NCI-H128 (cell line): Measurements from ENCODE around the gene ITFG1.
A peak's percentile ranks its signal among the peaks of the same experiment; 100 is the strongest.

Experiments used
- DNase-seq: peaks from one replicate; lab custom pipeline; 2025; ENCODE audit not compliant: unreplicated experiment; lab: John Stamatoyannopoulos, UW

Gene ITFG1

GRCh38 chr16:47460711-47461597 is at the start of gene ITFG1, which contains the start of gene PHKB:
TSS of gene ITFG1 (minus strand) at chr16:47461063. CDS start at chr16:47461045, 18 bp downstream.
TSS of gene PHKB (plus strand) at chr16:47461331. CDS start at chr16:47461351, 20 bp downstream.
- DNase-seq: peak; percentile 61

- no peak for DNase-seq
These were observed 46.8 kb upstream of the ITFG1 start for GRCh38 chr16:47507701-47508100.

- no peak for DNase-seq
These were observed 45.9 kb upstream of the ITFG1 start for GRCh38 chr16:47506800-47507199.

GRCh38 chr16:47504599-47504998 is 43.7 kb upstream of the ITFG1 start:
- no peak for DNase-seq

GRCh38 chr16:47503936-47504335 is 43.1 kb upstream of the ITFG1 start:
- no peak for DNase-seq

- no peak for DNase-seq
These were observed 38.9 kb upstream of the ITFG1 start for GRCh38 chr16:47499700-47500264.

GRCh38 chr16:47499080-47499699 is 38.3 kb upstream of the ITFG1 start:
- no peak for DNase-seq

- no peak for DNase-seq
These were observed 32.8 kb upstream of the ITFG1 start for GRCh38 chr16:47493381-47494337.

GRCh38 chr16:47492428-47493377 is 31.8 kb upstream of the ITFG1 start:
- DNase-seq: no peak

- no peak for DNase-seq
These were observed 31.2 kb upstream of the ITFG1 start for GRCh38 chr16:47492036-47492427.

GRCh38 chr16:47490471-47490870 is 29.6 kb upstream of the ITFG1 start:
- DNase-seq: no peak

- no peak for DNase-seq
These were observed 27.2 kb upstream of the ITFG1 start for GRCh38 chr16:47488051-47488450.

GRCh38 chr16:47486856-47487255 is 26.0 kb upstream of the ITFG1 start:
- no peak for DNase-seq

- no peak for DNase-seq
These were observed 22.8 kb upstream of the ITFG1 start for GRCh38 chr16:47483616-47484015.

- DNase-seq: no peak
These were observed 21.0 kb upstream of the ITFG1 start for GRCh38 chr16:47481698-47482374.

GRCh38 chr16:47480410-47480809 is 19.5 kb upstream of the ITFG1 start:
- no peak for DNase-seq

GRCh38 chr16:47477679-47478078 is 16.8 kb upstream of the ITFG1 start:
- no peak for DNase-seq

- no peak for DNase-seq
These were observed 15.9 kb upstream of the ITFG1 start for GRCh38 chr16:47476654-47477345.

GRCh38 chr16:47475786-47476185 is 14.9 kb upstream of the ITFG1 start:
- DNase-seq: no peak
